ENCODE measurements around the gene SELENON.

The SELENON gene, protein sequence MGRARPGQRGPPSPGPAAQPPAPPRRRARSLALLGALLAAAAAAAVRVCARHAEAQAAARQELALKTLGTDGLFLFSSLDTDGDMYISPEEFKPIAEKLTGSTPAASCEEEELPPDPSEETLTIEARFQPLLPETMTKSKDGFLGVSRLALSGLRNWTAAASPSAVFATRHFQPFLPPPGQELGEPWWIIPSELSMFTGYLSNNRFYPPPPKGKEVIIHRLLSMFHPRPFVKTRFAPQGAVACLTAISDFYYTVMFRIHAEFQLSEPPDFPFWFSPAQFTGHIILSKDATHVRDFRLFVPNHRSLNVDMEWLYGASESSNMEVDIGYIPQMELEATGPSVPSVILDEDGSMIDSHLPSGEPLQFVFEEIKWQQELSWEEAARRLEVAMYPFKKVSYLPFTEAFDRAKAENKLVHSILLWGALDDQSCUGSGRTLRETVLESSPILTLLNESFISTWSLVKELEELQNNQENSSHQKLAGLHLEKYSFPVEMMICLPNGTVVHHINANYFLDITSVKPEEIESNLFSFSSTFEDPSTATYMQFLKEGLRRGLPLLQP

GRCh38 chr1:25799935-25800702, at the start of gene SELENON:
Gene SELENON, plus strand, starts transcription at chr1:25800193. Its CDS starts 38 bp downstream, at chr1:25800231.
- peak; percentile 87 for DNase-seq

- no peak for DNase-seq
These were observed 48.9 kb upstream of the SELENON start for GRCh38 chr1:25750923-25751605.

DNA sequence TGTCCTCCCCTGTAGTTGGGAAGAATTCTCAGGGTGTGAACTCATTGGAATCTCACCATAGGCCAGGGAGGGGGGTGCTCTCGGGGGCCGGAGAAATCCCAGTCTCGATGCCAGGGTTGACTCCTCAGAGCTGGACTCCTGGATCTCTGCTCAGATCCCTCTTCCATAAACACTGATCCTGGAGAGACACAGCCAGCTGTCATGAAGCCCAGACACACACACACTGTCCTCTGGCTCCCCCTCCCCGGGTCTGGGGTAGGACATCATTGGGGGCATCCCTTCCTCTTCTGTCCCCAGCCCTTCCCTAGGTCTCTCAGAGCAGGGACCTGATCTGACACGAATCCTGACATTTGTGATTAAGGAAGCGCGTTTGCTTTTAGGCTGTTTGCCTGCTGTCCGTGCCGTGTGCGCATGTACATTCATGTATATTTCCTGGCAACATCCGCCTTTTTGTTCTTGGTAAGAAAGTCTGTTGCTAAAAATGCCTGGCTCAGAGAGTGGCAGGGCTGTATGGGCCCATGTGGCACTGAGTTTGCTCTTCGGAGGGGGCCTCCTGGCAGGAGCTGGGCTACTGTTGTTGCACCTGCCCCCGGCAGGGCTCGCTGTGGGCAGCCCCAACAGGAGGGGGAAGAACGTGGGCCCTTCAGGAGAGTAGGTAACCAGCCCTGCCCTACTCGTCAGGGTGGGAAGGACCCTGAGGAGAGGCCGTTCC, 45.4 kb upstream of the SELENON start:
- peak; percentile 70 for DNase-seq

DNA sequence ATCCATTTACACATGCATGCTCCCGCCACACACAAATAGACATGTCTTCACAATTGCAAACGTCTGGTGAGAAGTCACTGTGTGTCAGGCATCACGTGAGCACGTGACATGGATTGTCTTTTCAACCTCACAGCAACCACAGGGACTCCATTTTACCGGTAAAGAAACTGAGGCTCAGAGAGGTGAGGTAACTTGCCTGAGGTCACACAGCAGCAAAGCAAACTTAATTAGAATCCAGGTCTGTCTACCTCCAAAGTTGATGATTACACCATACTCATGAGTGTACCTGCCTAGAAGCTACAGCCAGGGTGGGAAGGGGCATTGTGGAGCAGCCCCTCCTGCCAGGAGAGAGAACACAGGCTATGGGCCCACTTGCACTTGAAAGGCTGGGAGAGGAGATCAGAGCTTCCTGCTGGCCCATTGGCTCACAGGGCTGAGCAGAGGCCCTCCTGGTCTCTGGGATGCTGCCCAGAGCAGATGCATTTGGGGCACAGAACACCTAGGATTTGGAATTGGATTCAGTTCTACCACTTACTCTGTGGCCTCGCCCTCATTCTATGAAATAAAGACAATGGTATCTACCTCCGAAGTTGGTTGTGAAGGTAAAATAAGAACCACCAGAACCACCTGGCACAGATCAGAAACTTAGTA, 44.4 kb upstream of the SELENON start:
- DNase-seq: no peak

DNA sequence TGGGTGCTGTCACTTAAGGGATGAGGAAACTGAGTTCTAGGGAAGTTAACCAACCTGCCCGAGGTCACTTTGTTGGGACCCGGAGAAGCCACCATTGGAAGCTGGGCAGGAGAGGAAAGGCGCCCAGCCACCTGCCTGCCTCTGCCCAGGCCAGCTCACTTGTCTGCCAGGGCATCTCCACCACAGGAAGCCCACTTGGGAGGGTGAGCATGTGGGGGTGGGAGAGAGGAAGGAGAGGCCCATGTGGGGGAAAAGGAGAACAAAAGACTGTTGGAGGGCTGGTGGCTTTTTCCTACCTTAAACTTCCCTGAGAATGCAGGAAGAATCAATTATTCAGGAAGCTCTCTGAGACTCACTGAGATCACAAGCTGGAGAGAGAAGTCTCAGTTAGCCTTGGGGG, 43.8 kb upstream of the SELENON start:
- no peak for DNase-seq

- DNase-seq: no peak
These were observed 42.7 kb upstream of the SELENON start for GRCh38 chr1:25757151-25757845.

GRCh38 chr1:25757846-25758185, 42.2 kb upstream of the SELENON start:
- no peak for DNase-seq

GRCh38 chr1:25758466-25759070, 41.4 kb upstream of the SELENON start:
- DNase-seq: no peak

DNA sequence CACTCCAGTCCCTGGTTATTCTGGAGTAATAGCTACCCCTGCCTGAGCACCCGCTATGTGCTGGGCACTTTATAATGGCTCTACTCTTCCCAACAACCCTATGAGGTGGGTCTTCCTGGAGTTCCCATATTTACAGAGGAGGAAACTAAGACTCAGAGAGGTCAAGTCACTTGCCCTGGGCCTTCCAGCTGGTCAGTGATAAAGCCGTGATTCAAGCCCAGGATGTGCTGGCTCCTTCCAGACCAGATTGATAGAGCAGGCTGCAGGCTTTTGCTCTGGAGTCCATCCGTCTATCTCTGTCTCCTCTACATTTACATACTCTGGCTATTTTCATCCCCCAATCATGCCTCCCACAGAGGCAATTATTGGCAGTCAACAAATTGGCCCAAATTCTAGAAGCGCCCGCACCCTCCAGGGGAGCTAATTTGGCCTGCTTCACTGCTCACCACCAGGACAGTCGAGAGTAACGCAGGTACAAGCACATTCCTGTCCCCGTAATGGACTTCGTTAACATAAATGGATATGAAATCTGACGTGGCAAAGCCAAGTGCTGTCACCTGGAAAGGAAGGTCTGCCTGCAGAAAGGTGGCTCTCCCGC, 39.8 kb upstream of the SELENON start:
- DNase-seq: no peak

- DNase-seq: no peak
These were observed 39.1 kb upstream of the SELENON start for GRCh38 chr1:25760871-25761270.

GRCh38 chr1:25763493-25763892, 36.5 kb upstream of the SELENON start:
- DNase-seq: no peak

GRCh38 chr1:25765136-25765922, 34.7 kb upstream of the SELENON start:
- DNase-seq: no peak

DNA sequence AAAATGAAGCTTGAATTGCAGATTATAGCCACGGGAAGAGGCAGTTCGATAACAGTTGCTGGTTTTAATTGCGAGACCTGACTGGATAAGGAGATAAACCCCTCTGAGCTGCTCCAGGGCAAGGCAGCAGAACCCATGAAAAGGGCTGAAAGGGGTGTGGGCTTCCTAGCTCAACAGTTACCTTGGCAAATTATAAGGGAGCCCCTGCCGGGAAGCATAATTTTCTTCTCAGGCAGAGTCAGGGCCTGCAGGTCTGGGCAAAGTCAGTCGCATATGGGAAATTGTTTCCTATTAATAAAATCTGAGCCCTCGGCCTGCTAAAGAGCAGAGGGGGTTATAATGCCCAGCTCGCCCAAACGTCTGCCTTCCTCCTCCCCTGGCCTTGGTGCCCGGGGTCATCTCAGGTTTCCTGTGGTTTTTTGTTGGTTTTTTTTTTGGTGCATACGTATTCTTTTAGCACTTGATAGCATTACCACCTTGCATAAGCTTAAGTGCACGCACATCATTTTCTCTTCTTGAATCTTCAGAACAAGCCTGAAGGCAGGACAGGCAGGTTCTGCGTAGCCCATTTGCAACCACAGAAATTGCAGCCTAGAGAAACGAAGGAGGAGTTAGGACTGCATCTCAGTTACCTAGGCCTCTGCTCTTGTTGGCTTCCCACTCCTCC, 33.9 kb upstream of the SELENON start:
- no peak for DNase-seq

DNA sequence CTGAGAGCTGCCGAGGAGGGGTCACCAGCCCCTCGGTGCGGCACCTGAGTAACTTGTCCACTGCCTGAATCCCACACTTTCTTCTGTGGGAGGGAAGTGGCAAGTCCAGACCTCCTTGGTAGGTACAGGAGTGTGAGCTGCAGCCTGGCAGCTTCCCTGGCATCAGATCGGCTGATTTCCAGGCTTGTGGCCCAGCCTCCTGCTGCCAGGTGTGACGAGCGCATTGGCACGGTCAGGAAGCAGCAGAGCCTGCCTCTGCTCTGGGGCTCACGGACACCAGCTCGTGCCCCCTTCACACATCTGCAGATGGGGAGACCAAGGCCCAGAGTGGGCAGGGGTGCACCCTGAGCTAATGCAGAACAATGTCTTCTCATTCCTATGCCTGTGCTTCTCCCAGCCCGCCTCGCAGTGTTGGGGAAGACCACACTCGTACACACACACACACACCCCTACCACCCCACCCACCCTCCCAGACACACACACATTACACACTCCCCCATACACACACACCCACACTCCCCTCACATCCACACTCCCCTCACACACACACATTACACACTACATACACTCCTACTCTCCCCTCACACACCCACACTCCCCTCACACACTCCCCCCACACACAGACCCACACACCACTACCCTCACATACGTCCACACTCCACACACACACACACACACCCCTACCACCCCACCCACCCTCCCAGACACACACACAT, 33.1 kb upstream of the SELENON start:
- peak; percentile 49 for DNase-seq

DNA sequence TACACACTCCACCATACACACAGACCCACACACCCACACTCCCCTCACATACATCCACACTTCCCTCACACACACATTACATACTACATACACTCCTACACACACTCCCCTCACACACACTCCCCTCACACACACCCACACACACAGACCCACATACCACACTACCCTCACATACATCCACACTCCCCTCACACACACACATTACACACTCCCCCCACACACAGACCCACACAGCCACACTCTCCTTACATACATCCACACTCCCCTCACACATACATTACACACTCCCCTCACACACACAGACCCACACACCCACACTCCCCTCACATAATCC, 32.6 kb upstream of the SELENON start:
- no peak for DNase-seq

DNA sequence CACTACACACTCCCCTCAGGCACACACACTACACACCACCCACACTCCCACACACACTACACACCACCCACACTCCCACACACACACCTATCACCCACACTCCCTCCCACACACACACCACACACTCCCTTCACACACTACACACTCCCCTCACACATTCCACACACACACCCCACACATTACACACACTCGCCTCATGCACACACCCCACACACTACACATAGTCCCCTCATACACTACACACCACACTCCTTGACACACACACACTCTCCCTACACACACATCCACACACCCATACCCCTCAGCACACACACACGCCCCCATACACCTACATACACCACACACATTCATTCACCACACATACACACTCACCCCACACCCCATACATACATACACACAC, 31.0 kb upstream of the SELENON start:
- DNase-seq: no peak

- DNase-seq: no peak
These were observed 30.2 kb upstream of the SELENON start for GRCh38 chr1:25769625-25770383.
